ENCODE results near the gene AADAT.
"Not testable (repeated sequence)": the region's sequence is repeated elsewhere in the genome, so short reads cannot be mapped to it uniquely, and the experiment has no call there.

Gene AADAT

GRCh38 chr4:170089668-170090351, at the start of gene AADAT:
AADAT (minus strand) TSS chr4:170089956; CDS start chr4:170089690, 266 bp downstream.
- peak; percentile 32 for DNase-seq

- peak; percentile 48 for DNase-seq
These were observed 48.9 kb upstream of the AADAT start for GRCh38 chr4:170138580-170139194.

GRCh38 chr4:170137927-170138326, 48.2 kb upstream of the AADAT start:
- DNase-seq: no peak

- no peak for DNase-seq
These were observed 47.7 kb upstream of the AADAT start for GRCh38 chr4:170137466-170137865.

GRCh38 chr4:170134821-170135220, 45.1 kb upstream of the AADAT start:
- DNase-seq: no peak

GRCh38 chr4:170128219-170128804, 38.6 kb upstream of the AADAT start:
- DNase-seq: no peak

- no peak for DNase-seq
These were observed 38.0 kb upstream of the AADAT start for GRCh38 chr4:170127758-170128157.

- DNase-seq: no peak
These were observed 34.6 kb upstream of the AADAT start for GRCh38 chr4:170124406-170124805.

GRCh38 chr4:170122252-170122651, 32.5 kb upstream of the AADAT start:
- DNase-seq: no peak

- no peak for DNase-seq
These were observed 24.9 kb upstream of the AADAT start for GRCh38 chr4:170114636-170115035.

- not testable (repeated sequence) for DNase-seq
These were observed 24.4 kb upstream of the AADAT start for GRCh38 chr4:170114183-170114582.

- no peak for DNase-seq
These were observed 21.8 kb upstream of the AADAT start for GRCh38 chr4:170111546-170111945.

- no peak for DNase-seq
These were observed 21.3 kb upstream of the AADAT start for GRCh38 chr4:170111085-170111484.

- no peak for DNase-seq
These were observed 20.5 kb upstream of the AADAT start for GRCh38 chr4:170110285-170110672.

GRCh38 chr4:170109586-170110284, 20.0 kb upstream of the AADAT start:
- DNase-seq: no peak

GRCh38 chr4:170106900-170107299, 17.1 kb upstream of the AADAT start:
- no peak for DNase-seq

- DNase-seq: no peak
These were observed 12.7 kb upstream of the AADAT start for GRCh38 chr4:170102426-170102825.

- DNase-seq: not testable (repeated sequence)
These were observed 8.4 kb upstream of the AADAT start for GRCh38 chr4:170098171-170098570.

GRCh38 chr4:170097681-170098080, 7.9 kb upstream of the AADAT start:
- DNase-seq: no peak

GRCh38 chr4:170093973-170094535, 4.3 kb upstream of the AADAT start:
- no peak for DNase-seq

GRCh38 chr4:170091069-170091696, 1.4 kb upstream of the AADAT start:
- DNase-seq: no peak

- peak; percentile 15 for DNase-seq
These were observed 746 bp upstream of the AADAT start for GRCh38 chr4:170090352-170091052.

Data from DMS79 treated with DMSO at 0.1 percent for 48 hours (cell line).